ENCODE results near the gene PDGFRA. TPM values are rescaled to one million over a fixed set of nuclear protein-coding genes. Genes with fewer than 3 reads are reported as not detected.
"Not testable (repeated sequence)": the region's sequence is repeated elsewhere in the genome, so short reads cannot be mapped to it uniquely, and the experiment has no call there.

PDGFRA gene
- total and polyA plus RNA-seq, 2 donors (not counting 1 experiment from before 2014, with no cell fraction given): 284 to 363 TPM

DNA sequence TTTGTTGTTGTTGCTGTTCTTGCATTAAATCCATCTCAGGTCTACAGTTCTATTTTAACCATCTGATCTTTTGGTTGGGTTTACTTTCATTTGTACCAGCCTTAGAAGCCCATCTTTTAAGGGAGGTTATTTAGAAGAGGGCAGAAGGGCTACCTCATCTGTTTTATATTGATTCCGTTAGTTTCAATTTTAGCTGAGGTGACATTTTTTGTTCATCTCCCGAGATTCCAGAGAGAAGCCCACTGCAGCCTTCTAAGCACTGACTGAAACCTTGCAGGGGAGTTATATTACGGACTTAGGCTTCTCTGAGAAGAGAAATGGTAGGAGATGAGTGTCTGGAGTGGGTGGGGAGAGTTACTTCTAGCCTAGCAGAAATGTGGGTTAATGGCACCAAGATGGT is 101.8 kb downstream of the PDGFRA start:
- Histone ChIP-seq H3K79me2 (ENCODE audit: control insufficient read depth, insufficient read depth, low read length) (no peaks in the 10 kb centered on the region), H3K9me3 (ENCODE audit: control insufficient read depth, insufficient read depth, low read depth, low read length) (no peaks in the 10 kb centered on the region), H4K20me1 (ENCODE audit: control insufficient read depth, extremely low read depth, insufficient read depth, low read length) (no peaks in the 10 kb centered on the region), H3K4me3 (replicated peaks in 1 of 4; ENCODE audit: control extremely low read depth in 1 of 4, insufficient read depth in 1 of 4, low read depth in 3 of 4, low read length in 4 of 4) (no peak overlapping the region), H3K4me1 (ENCODE audit: control insufficient read depth, extremely low read depth, insufficient read depth, low read length) (no peaks in the 10 kb centered on the region), H3K4me2 (ENCODE audit: extremely low read depth, insufficient read depth, low read length) (no peak overlapping the region), H2AFZ (ENCODE audit: low read length) (no peak overlapping the region), H3K27me3 (ENCODE audit: control insufficient read depth, insufficient read depth, low read length) (peaks cover 7% of the 10 kb centered on the region), H3K36me3 (ENCODE audit: control insufficient read depth, insufficient read depth, low read length) (no peaks in the 10 kb centered on the region), H3K27ac (ENCODE audit: insufficient read depth, low read length) (no peak overlapping the region), H3K9ac (ENCODE audit: insufficient read depth, low read length) (no peak overlapping the region)
- DNase-seq (ENCODE audit: low read depth in 2 of 2): no peak
- TF ChIP-seq, protein P1, sequence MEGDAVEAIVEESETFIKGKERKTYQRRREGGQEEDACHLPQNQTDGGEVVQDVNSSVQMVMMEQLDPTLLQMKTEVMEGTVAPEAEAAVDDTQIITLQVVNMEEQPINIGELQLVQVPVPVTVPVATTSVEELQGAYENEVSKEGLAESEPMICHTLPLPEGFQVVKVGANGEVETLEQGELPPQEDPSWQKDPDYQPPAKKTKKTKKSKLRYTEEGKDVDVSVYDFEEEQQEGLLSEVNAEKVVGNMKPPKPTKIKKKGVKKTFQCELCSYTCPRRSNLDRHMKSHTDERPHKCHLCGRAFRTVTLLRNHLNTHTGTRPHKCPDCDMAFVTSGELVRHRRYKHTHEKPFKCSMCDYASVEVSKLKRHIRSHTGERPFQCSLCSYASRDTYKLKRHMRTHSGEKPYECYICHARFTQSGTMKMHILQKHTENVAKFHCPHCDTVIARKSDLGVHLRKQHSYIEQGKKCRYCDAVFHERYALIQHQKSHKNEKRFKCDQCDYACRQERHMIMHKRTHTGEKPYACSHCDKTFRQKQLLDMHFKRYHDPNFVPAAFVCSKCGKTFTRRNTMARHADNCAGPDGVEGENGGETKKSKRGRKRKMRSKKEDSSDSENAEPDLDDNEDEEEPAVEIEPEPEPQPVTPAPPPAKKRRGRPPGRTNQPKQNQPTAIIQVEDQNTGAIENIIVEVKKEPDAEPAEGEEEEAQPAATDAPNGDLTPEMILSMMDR (conservative IDR thresholded peaks at IDR 0.05 in 1 of 2, IDR thresholded peaks at IDR 0.05 in 1 of 2; ENCODE audit: low read depth in 1 of 2, low read length in 2 of 2): no peak
- TF ChIP-seq EZH2 (IDR thresholded peaks at IDR 0.05; ENCODE audit: low read length, missing control alignments): no peak

DNA sequence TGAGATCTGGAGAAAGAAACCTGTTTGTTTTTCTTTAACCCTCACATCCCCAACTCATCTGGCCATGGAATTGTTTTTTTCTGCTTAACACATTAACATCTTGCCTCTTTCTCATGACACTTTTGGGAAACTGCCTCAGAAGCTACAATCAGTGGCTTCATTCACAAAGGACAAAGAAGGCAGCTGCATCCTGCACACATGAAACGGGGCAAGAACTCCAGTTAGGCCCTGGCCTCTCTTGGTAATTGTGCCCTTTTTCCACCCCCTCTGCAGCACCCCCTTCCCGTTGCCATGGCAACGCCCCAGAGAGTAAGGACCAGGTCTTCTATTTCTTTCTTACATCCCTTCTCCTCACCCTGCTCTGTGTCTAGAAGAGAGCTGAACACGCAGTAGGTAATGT is 103.4 kb downstream of the PDGFRA start:
- Histone ChIP-seq H4K20me1 (ENCODE audit: control insufficient read depth, extremely low read depth, insufficient read depth, low read length) (no peaks in the 10 kb centered on the region), H3K9ac (ENCODE audit: insufficient read depth, low read length) (no peak overlapping the region), H3K27me3 (ENCODE audit: control insufficient read depth, insufficient read depth, low read length) (peaks cover 9% of the 10 kb centered on the region), H3K9me3 (ENCODE audit: control insufficient read depth, insufficient read depth, low read depth, low read length) (no peaks in the 10 kb centered on the region), H3K36me3 (ENCODE audit: control insufficient read depth, insufficient read depth, low read length) (no peaks in the 10 kb centered on the region), H3K4me1 (ENCODE audit: control insufficient read depth, extremely low read depth, insufficient read depth, low read length) (no peaks in the 10 kb centered on the region), H3K79me2 (ENCODE audit: control insufficient read depth, insufficient read depth, low read length) (no peaks in the 10 kb centered on the region), H2AFZ (ENCODE audit: low read length) (no peak overlapping the region), H3K4me3 (replicated peaks in 1 of 4; ENCODE audit: control extremely low read depth in 1 of 4, insufficient read depth in 1 of 4, low read depth in 3 of 4, low read length in 4 of 4) (no peak overlapping the region), H3K4me2 (ENCODE audit: extremely low read depth, insufficient read depth, low read length) (no peak overlapping the region), H3K27ac (ENCODE audit: insufficient read depth, low read length) (no peak overlapping the region)
- no peak for DNase-seq (ENCODE audit: low read depth in 2 of 2)
- no peak for TF ChIP-seq EZH2 (IDR thresholded peaks at IDR 0.05; ENCODE audit: low read length, missing control alignments)
- TF ChIP-seq, protein P1 (conservative IDR thresholded peaks at IDR 0.05 in 1 of 2, IDR thresholded peaks at IDR 0.05 in 1 of 2; ENCODE audit: low read depth in 1 of 2, low read length in 2 of 2): no peak

DNA sequence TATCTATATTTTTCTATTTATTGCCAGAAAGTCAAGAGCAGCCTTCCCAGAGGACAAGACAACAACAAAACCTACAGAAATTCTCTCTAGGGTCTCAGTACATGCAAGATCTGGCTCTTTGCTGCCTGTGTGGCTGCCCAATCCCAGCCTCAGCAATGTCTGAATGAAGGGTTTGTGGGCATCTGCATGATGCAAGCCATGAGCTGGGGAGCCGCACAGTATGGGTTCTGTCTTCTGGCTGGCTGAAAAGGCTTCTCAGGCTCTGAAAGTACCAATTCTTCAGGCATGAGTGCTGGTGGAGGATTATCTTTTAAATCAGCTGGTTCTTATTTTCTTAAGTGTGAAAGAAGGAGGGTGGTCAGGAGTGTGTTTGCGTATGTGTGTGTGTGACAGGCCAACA is 104.6 kb downstream of the PDGFRA start:
- no peak for DNase-seq (ENCODE audit: low read depth in 2 of 2)
- H2AFZ ChIP-seq (ENCODE audit: low read length): no peak overlapping the region
- no peaks in the 10 kb centered on the region for H3K9me3 ChIP-seq (ENCODE audit: control insufficient read depth, insufficient read depth, low read depth, low read length)
- no peak overlapping the region for H3K9ac ChIP-seq (ENCODE audit: insufficient read depth, low read length)
- H3K4me3 ChIP-seq (replicated peaks in 1 of 4; ENCODE audit: control extremely low read depth in 1 of 4, insufficient read depth in 1 of 4, low read depth in 3 of 4, low read length in 4 of 4): no peak overlapping the region
- H3K27ac ChIP-seq (ENCODE audit: insufficient read depth, low read length): no peak overlapping the region
- H3K4me2 ChIP-seq (ENCODE audit: extremely low read depth, insufficient read depth, low read length): no peak overlapping the region
- H3K4me1 ChIP-seq (ENCODE audit: control insufficient read depth, extremely low read depth, insufficient read depth, low read length): no peaks in the 10 kb centered on the region
- no peaks in the 10 kb centered on the region for H4K20me1 ChIP-seq (ENCODE audit: control insufficient read depth, extremely low read depth, insufficient read depth, low read length)
- H3K36me3 ChIP-seq (ENCODE audit: control insufficient read depth, insufficient read depth, low read length): no peaks in the 10 kb centered on the region
- H3K79me2 ChIP-seq (ENCODE audit: control insufficient read depth, insufficient read depth, low read length): no peaks in the 10 kb centered on the region
- TF ChIP-seq EZH2 (IDR thresholded peaks at IDR 0.05; ENCODE audit: low read length, missing control alignments): no peak
- TF ChIP-seq, protein P1 (conservative IDR thresholded peaks at IDR 0.05 in 1 of 2, IDR thresholded peaks at IDR 0.05 in 1 of 2; ENCODE audit: low read depth in 1 of 2, low read length in 2 of 2): no peak
- H3K27me3 ChIP-seq (ENCODE audit: control insufficient read depth, insufficient read depth, low read length): peaks cover 10% of the 10 kb centered on the region

DNA sequence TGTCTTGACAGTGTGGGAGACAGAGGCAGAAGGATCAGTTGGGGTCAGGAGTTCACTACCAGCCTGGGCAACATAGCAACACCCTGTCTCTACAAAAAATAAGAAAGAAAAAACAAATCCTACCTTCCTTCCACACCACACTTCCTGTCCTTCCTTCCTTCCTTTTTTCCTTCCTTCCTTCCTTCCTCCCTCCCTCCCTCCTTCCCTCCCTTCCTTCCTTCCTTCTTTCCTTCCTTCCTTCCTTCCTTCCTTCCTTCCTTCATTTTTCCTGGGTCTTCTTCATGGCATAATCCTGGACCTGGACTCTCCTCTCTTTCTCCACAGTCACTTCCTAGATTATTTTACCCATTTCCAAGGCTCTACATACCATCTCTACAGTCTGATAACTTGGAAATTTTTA is 105.7 kb downstream of the PDGFRA start:
- DNase-seq (ENCODE audit: low read depth in 2 of 2); H3K9me3 ChIP-seq (ENCODE audit: control insufficient read depth, insufficient read depth, low read depth, low read length); H3K4me3 ChIP-seq (replicated peaks in 1 of 4; ENCODE audit: control extremely low read depth in 1 of 4, insufficient read depth in 1 of 4, low read depth in 3 of 4, low read length in 4 of 4); H4K20me1 ChIP-seq (ENCODE audit: control insufficient read depth, extremely low read depth, insufficient read depth, low read length); H3K4me1 ChIP-seq (ENCODE audit: control insufficient read depth, extremely low read depth, insufficient read depth, low read length); H2AFZ ChIP-seq (ENCODE audit: low read length); H3K36me3 ChIP-seq (ENCODE audit: control insufficient read depth, insufficient read depth, low read length); H3K27ac ChIP-seq (ENCODE audit: insufficient read depth, low read length); H3K79me2 ChIP-seq (ENCODE audit: control insufficient read depth, insufficient read depth, low read length); H3K9ac ChIP-seq (ENCODE audit: insufficient read depth, low read length); H3K4me2 ChIP-seq (ENCODE audit: extremely low read depth, insufficient read depth, low read length): not testable (repeated sequence)
- peaks cover 10% of the 10 kb centered on the region for H3K27me3 ChIP-seq (ENCODE audit: control insufficient read depth, insufficient read depth, low read length)
